ENCODE measurements around the gene BRD2.
A peak's percentile ranks its signal among the peaks of the same experiment; 100 is the strongest.

The BRD2 gene

GRCh38 chr6:32973144-32974015, 5.0 kb downstream of the BRD2 start:
- peak; percentile 83 for DNase-seq

GRCh38 chr6:32974016-32974333, 5.6 kb downstream of the BRD2 start:
- DNase-seq, result peak; percentile 70

GRCh38 chr6:32974541-32975308, 6.3 kb downstream of the BRD2 start:
- DNase-seq, result no peak

- no peak for DNase-seq
Measured at GRCh38 chr6:32975886-32976285, 7.5 kb downstream of the BRD2 start.

GRCh38 chr6:32976334-32977069, 8.1 kb downstream of the BRD2 start:
- no peak for DNase-seq

GRCh38 chr6:32977272-32977952, 9.0 kb downstream of the BRD2 start:
- no peak for DNase-seq

- DNase-seq, result no peak
Measured at GRCh38 chr6:32977953-32978324, 9.5 kb downstream of the BRD2 start.

GRCh38 chr6:32979720-32980487, 11.5 kb downstream of the BRD2 start:
- no peak for DNase-seq

GRCh38 chr6:32980488-32981038, 12.2 kb downstream of the BRD2 start:
- no peak for DNase-seq

GRCh38 chr6:32982084-32982701, 13.8 kb downstream of the BRD2 start:
- no peak for DNase-seq

- no peak for DNase-seq
Measured at GRCh38 chr6:32982702-32983492, 14.5 kb downstream of the BRD2 start.

- no peak for DNase-seq
Measured at GRCh38 chr6:32983493-32983848, 15.1 kb downstream of the BRD2 start.

- no peak for DNase-seq
Measured at GRCh38 chr6:32983964-32984621, 15.7 kb downstream of the BRD2 start.

- peak; percentile 91 for DNase-seq
Measured at GRCh38 chr6:32984622-32985389, 16.4 kb downstream of the BRD2 start.

GRCh38 chr6:32989368-32989767, 21.0 kb downstream of the BRD2 start:
- DNase-seq, result no peak

GRCh38 chr6:32991972-32992371, 23.6 kb downstream of the BRD2 start:
- no peak for DNase-seq

- DNase-seq, result no peak
Measured at GRCh38 chr6:32993363-32993973, 25.1 kb downstream of the BRD2 start.

- DNase-seq, result no peak
Measured at GRCh38 chr6:32995448-32995847, 27.1 kb downstream of the BRD2 start.

GRCh38 chr6:33000055-33000454, 31.7 kb downstream of the BRD2 start:
- no peak for DNase-seq

All from CD4-positive, alpha-beta T cell treated with Interleukin-17A for 1 hour (primary cell).